Kidney epithelial cell (primary cell): Measurements from ENCODE around the gene PCLO. TPM values are rescaled to one million over a fixed set of nuclear protein-coding genes. Genes with fewer than 3 reads are reported as not detected.

Experiments
- DNase-seq: peaks from one replicate; pipeline ENCODE4 v3.0.0-alpha.2; 2010; ENCODE audit warnings: low read depth
- H3K27me3 ChIP-seq: 2 replicates; pipeline ENCODE4 v1.6.0; 2011; ENCODE audit warnings: low read length; ENCODE audit not compliant: control insufficient read depth, insufficient read depth
- H3K36me3 ChIP-seq: 2 replicates; pipeline ENCODE4 v1.5.1; 2011; ENCODE audit warnings: low read length; ENCODE audit not compliant: control insufficient read depth, insufficient read depth
- H3K4me3 ChIP-seq: 2 replicates; pipeline ENCODE4 v1.5.1; 2011; ENCODE audit warnings: low read depth, mild to moderate bottlenecking, control low read depth, low read length
- total RNA-seq: library from RNA; depleted of rRNA; stranded (reverse); fragments of >200 nt; gene quantifications from 2 replicates; pipeline ENCODE4 v1.2.3, GENCODE V29; 2015
- TF ChIP-seq, protein P1 (sequence below): IDR thresholded peaks from 2 replicates; pipeline ENCODE4 v1.5.1; 2011; ENCODE audit warnings: mild to moderate bottlenecking, moderate library complexity, low read length, control low read depth, inconsistent platforms; ENCODE audit not compliant: insufficient read depth, poor library complexity, severe bottlenecking

Gene PCLO
- total RNA-seq, 1 donor from 2014 or later: 4.7 TPM

DNA sequence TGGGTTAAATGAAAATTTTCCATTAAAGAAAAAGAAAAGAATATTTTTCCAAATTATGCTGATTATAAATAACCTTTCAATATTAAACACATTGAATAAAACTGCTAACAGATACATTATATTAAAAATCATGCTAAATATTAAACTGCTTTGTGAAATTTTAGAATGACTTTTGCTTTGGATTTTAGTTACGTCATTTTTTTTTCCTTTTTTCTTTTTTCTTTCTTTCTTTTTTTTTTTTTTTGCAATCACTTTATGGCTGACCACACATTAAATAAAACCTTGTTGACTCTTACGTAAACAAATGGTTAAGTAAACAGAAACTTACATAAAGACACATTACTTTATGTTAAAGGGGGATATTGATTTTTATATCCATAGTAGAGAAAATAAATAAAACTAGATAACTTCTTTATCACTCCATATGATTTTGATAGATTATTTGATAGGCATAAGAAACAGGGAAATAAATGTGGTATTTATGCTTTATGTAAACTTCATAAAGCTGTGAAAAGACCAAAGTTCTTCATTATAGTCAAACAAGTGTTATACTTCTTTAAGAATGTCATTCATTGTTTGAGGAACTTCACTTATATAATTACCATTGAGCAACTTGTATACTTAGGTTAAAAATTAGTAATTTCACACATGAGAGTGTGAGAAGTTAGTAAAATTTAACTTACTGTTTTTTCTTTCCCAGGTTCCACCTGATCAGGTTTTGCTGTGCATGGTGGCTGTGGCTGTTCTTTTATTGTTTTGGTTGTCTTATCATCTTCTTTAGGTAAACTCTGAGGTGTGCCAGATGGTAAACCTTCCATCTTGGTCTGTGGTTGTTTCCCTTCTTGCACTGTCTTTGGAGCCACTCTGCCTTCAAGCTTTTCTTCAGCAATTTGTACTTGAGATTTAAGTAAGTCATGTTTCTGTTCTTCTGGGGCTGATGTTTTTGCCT lies 197.3 kb downstream of the PCLO start:
- Histone ChIP-seq H3K27me3 (no peaks in the 10 kb centered on the region), H3K4me3 (no peak overlapping the region), H3K36me3 (no peaks in the 10 kb centered on the region)
- TF ChIP-seq, protein P1, sequence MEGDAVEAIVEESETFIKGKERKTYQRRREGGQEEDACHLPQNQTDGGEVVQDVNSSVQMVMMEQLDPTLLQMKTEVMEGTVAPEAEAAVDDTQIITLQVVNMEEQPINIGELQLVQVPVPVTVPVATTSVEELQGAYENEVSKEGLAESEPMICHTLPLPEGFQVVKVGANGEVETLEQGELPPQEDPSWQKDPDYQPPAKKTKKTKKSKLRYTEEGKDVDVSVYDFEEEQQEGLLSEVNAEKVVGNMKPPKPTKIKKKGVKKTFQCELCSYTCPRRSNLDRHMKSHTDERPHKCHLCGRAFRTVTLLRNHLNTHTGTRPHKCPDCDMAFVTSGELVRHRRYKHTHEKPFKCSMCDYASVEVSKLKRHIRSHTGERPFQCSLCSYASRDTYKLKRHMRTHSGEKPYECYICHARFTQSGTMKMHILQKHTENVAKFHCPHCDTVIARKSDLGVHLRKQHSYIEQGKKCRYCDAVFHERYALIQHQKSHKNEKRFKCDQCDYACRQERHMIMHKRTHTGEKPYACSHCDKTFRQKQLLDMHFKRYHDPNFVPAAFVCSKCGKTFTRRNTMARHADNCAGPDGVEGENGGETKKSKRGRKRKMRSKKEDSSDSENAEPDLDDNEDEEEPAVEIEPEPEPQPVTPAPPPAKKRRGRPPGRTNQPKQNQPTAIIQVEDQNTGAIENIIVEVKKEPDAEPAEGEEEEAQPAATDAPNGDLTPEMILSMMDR: no peak
- DNase-seq: no peak

DNA sequence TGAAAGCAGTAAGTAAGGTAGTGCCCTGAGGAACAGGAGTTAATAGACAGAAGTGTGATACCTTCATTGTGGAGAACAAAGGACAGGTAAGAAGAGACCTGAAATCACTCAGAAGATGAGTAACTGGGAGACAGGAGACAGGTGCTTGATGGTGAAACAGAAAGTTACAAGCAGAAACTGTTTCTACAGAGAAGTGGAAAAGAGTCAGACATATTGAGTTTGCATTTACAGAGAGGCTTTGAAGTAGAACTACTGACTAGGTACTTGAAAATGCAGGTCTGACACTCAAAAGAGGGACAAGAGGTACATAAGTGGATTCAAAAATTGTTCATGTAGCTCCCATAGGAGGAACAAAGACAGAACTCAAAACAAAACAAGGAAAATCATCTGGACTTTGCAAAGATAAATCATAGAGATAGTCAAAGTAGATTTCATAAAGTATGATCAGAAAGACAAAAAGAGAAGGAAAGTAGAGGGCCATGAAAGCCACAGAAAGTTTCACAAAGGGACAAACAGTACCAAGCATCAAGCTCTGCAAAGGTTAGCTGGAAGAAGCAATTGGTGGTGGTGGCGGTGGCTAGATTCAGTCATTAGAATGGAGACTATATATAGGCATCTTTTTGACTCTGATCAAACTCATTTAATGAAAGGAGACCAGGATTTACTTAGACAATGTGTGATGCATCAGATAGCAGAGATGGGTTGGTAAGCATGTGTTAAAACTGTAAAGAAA lies 198.4 kb downstream of the PCLO start:
- DNase-seq: no peak
- TF ChIP-seq, protein P1: no peak
- no peak overlapping the region for H3K4me3 ChIP-seq
- no peaks in the 10 kb centered on the region for H3K27me3 ChIP-seq
- no peaks in the 10 kb centered on the region for H3K36me3 ChIP-seq

DNA sequence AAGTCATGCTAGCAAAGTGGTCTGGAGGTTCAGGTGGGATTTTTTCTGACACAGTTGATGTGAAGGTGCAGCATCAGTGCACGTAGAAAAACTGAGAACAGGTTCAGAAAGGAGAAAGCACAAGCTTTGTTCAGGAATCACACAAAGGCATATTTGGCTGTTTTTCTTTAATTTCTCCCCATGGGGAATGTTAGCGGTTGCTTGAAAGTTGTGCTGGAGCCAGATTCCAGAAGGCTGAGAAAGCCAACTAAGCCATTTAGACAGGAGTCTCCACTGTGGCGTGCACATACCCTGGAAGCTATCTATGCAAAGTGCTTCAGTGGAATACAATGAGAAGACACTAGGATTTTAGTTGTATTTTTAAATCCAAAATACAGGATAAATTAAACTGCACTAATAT lies 201.4 kb downstream of the PCLO start:
- no peaks in the 10 kb centered on the region for H3K27me3 ChIP-seq
- TF ChIP-seq, protein P1: no peak
- H3K36me3 ChIP-seq: no peaks in the 10 kb centered on the region
- no peak overlapping the region for H3K4me3 ChIP-seq
- no peak for DNase-seq

DNA sequence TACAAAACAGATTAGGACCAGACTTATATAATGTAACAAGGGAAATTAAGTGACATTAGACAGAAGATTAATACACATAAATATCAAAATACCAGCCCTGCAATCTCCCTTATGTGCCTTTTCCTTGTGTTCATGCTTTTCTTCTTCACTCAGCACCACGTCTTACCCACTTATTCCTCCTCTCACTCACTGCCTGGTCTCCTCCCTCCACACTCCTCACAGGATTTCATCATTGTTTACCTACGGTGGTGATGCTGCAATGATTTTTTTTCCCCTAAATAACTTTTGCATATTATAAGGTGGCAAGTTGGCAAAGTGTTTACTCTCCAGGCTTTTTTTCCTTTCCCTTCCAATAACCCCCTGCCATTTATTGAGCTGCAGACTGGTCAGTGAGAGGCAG lies 203.2 kb downstream of the PCLO start:
- H3K36me3 ChIP-seq: no peaks in the 10 kb centered on the region
- TF ChIP-seq, protein P1: no peak
- no peak for DNase-seq
- no peak overlapping the region for H3K4me3 ChIP-seq
- H3K27me3 ChIP-seq: no peaks in the 10 kb centered on the region

DNA sequence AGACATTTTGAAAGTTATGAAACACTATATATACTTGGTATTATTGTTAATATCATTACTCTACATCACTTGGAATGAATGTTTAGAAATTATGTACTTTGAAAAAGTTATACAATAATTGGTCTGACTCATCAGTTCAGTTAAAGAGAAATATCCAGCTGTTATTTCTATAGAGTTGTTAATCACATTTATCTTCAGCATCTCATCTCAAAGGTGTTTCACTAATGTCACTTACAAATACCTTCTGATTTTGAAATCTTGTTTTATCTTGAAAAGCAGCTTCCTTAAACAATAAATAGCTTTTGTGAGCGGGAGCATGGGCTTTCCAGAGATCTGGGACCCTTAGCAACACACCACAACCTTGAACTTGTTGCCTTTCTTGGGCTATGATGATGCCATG lies 205.2 kb downstream of the PCLO start:
- no peaks in the 10 kb centered on the region for H3K36me3 ChIP-seq
- no peak for DNase-seq
- H3K27me3 ChIP-seq: no peaks in the 10 kb centered on the region
- no peak overlapping the region for H3K4me3 ChIP-seq
- TF ChIP-seq, protein P1: no peak
